H9 (cell line): ENCODE measurements around the gene KCNAB1. TPM values are rescaled to one million over a fixed set of nuclear protein-coding genes. Genes with fewer than 3 reads are reported as not detected.

Source experiments
- DNase-seq: peaks from one replicate; pipeline ENCODE4 v3.0.0-alpha.2; 2017
- H2AFZ ChIP-seq: one replicate; pipeline ENCODE4 v1.6.1; 2013; ENCODE audit warnings: mild to moderate bottlenecking, low read length, control low read depth, moderate library complexity
- H2AK5ac ChIP-seq: 2 replicates; pipeline ENCODE4 v1.6.1; 2013; ENCODE audit warnings: low read length, control low read depth, mixed read lengths; ENCODE audit not compliant: insufficient read length
- H2BK120ac ChIP-seq: one replicate; pipeline ENCODE4 v1.6.1; 2013; ENCODE audit warnings: low read depth, mild to moderate bottlenecking, low read length, control low read depth, inconsistent platforms; ENCODE audit not compliant: poor library complexity, severe bottlenecking
- H2BK12ac ChIP-seq: 2 replicates; pipeline ENCODE4 v1.6.1; 2013; ENCODE audit warnings: low read length, control low read depth, mixed read lengths, low read depth; ENCODE audit not compliant: insufficient read length
- H2BK15ac ChIP-seq: 2 replicates; pipeline ENCODE4 v1.6.1; 2013; ENCODE audit warnings: low read depth, low read length, control low read depth
- H2BK20ac ChIP-seq: one replicate; pipeline ENCODE4 v1.6.1; 2013; ENCODE audit warnings: low read depth, mild to moderate bottlenecking, low read length, control low read depth, inconsistent platforms; ENCODE audit not compliant: poor library complexity, severe bottlenecking
- H2BK5ac ChIP-seq: 2 replicates; pipeline ENCODE4 v1.6.1; 2013; ENCODE audit warnings: low read length, control low read depth, mixed read lengths; ENCODE audit not compliant: insufficient read length
- H3K14ac ChIP-seq: 2 replicates; pipeline ENCODE4 v1.6.1; 2013; ENCODE audit warnings: low read length, control low read depth; ENCODE audit not compliant: insufficient read depth
- H3K18ac ChIP-seq: 2 replicates; pipeline ENCODE4 v1.6.1; 2013; ENCODE audit warnings: low read depth, mild to moderate bottlenecking, mixed read lengths, low read length, control low read depth; ENCODE audit not compliant: insufficient read length
- H3K23ac ChIP-seq: 2 replicates; pipeline ENCODE4 v1.6.1; 2013; ENCODE audit warnings: low read length, control low read depth, mixed read lengths, low read depth; ENCODE audit not compliant: insufficient read length
- H3K23me2 ChIP-seq: 2 replicates; pipeline ENCODE4 v1.6.1; 2013; ENCODE audit warnings: low read depth, mild to moderate bottlenecking, mixed read lengths, low read length, control low read depth; ENCODE audit not compliant: insufficient read length, poor library complexity, severe bottlenecking
- H3K27ac ChIP-seq: 2 replicates; pipeline ENCODE4 v1.5.1; 2013; ENCODE audit warnings: low read length, control low read depth, mixed read lengths, low read depth; ENCODE audit not compliant: insufficient read length
- H3K27me3 ChIP-seq: 2 replicates; pipeline ENCODE4 v1.6.1; 2013; ENCODE audit warnings: low read length, control low read depth, inconsistent platforms; ENCODE audit not compliant: insufficient read depth
- H3K4ac ChIP-seq: 2 replicates; pipeline ENCODE4 v1.6.1; 2013; ENCODE audit warnings: low read depth, mild to moderate bottlenecking, control low read depth, inconsistent platforms, low read length, moderate library complexity
- H3K4me1 ChIP-seq: 2 replicates; pipeline ENCODE4 v1.6.1; 2013; ENCODE audit warnings: low read length, control low read depth, inconsistent platforms; ENCODE audit not compliant: insufficient read depth
- H3K4me2 ChIP-seq: 2 replicates; pipeline ENCODE4 v1.6.1; 2013; ENCODE audit warnings: low read length, control low read depth, mixed read lengths; ENCODE audit not compliant: insufficient read length, insufficient read depth
- H3K56ac ChIP-seq: 2 replicates; pipeline ENCODE4 v1.6.1; 2013; ENCODE audit warnings: low read depth, mild to moderate bottlenecking, mixed read lengths, low read length, control low read depth; ENCODE audit not compliant: insufficient read length
- H3K79me1 ChIP-seq: 2 replicates; pipeline ENCODE4 v1.6.1; 2013; ENCODE audit warnings: low read depth, mild to moderate bottlenecking, moderate library complexity, low read length, control low read depth, inconsistent platforms; ENCODE audit not compliant: insufficient read depth, poor library complexity, severe bottlenecking
- H3K79me2 ChIP-seq: 2 replicates; pipeline ENCODE4 v1.6.1; 2013; ENCODE audit warnings: low read length, control low read depth, inconsistent platforms; ENCODE audit not compliant: insufficient read depth
- H3K9ac ChIP-seq: 2 replicates; pipeline ENCODE4 v1.6.1; 2013; ENCODE audit warnings: low read length, control low read depth, mixed read lengths; ENCODE audit not compliant: insufficient read length; ENCODE audit errors: extremely low read depth
- H3K9me3 ChIP-seq: one replicate; pipeline ENCODE4 v1.6.1; 2013; ENCODE audit warnings: low read depth, low read length, inconsistent platforms; ENCODE audit not compliant: control insufficient read depth
- H3T11ph ChIP-seq: one replicate; pipeline ENCODE4 v1.6.1; 2013; ENCODE audit warnings: mild to moderate bottlenecking, low read length, control low read depth, inconsistent platforms
- H4K20me1 ChIP-seq: one replicate; pipeline ENCODE4 v1.6.1; 2013; ENCODE audit not compliant: control insufficient read depth, insufficient read length, insufficient read depth
- H4K5ac ChIP-seq: 2 replicates; pipeline ENCODE4 v1.6.1; 2013; ENCODE audit warnings: low read depth, mild to moderate bottlenecking, mixed read lengths, low read length, control low read depth; ENCODE audit not compliant: insufficient read length
- H4K8ac ChIP-seq: replicated peaks from 2 replicates; pipeline ENCODE4 v1.6.1; 2013; ENCODE audit warnings: low read length, control low read depth, mixed read lengths, low read depth; ENCODE audit not compliant: insufficient read length
- H4K91ac ChIP-seq: 2 replicates; pipeline ENCODE4 v1.6.1; 2013; ENCODE audit warnings: low read depth, mild to moderate bottlenecking, moderate library complexity, mixed read lengths, low read length, control low read depth; ENCODE audit not compliant: insufficient read length
- H3K27ac Mint-ChIP-seq, 3 experiments: 2 replicates in 2 of 3; 3 replicates in 1 of 3; pipeline ENCODE4 v1.8.0; 2020 to 2021; ENCODE audit warnings: mixed read lengths in 3 of 3, mild to moderate bottlenecking in 1 of 3, moderate library complexity in 1 of 3
- H3K27me3 Mint-ChIP-seq: 2 replicates; pipeline ENCODE4 v1.8.0; 2021; ENCODE audit warnings: low read depth, mild to moderate bottlenecking, moderate library complexity, mixed read lengths
- H3K36me3 Mint-ChIP-seq, 3 experiments: 2 replicates in 2 of 3; 3 replicates in 1 of 3; pipeline ENCODE4 v1.8.0; 2020 to 2021; ENCODE audit warnings: low read depth in 3 of 3, mixed read lengths in 3 of 3; ENCODE audit not compliant: insufficient read depth in 1 of 3
- H3K4me1 Mint-ChIP-seq, 2 experiments: 2 replicates each; pipeline ENCODE4 v1.8.0; 2020; ENCODE audit warnings: mixed read lengths in 2 of 2
- H3K4me3 Mint-ChIP-seq, 2 experiments: 2 replicates in 1 of 2; 3 replicates in 1 of 2; pipeline ENCODE4 v1.8.0; 2020 to 2021; ENCODE audit warnings: mild to moderate bottlenecking in 2 of 2, mixed read lengths in 2 of 2, moderate library complexity in 1 of 2
- H3K9me3 Mint-ChIP-seq, 2 experiments: 2 replicates in 1 of 2; 3 replicates in 1 of 2; pipeline ENCODE4 v1.8.0; 2020; ENCODE audit warnings: mild to moderate bottlenecking in 2 of 2, mixed read lengths in 2 of 2, moderate library complexity in 1 of 2
- CTCF ChIP-seq: fragments of 200-600 bp; sonication (generic); conservative IDR thresholded peaks from 3 replicates; pipeline ENCODE4 v1.8.0; 2021; ENCODE audit warnings: antibody characterized with exemption, mild to moderate bottlenecking
- WGBS: extraction: QIAGEN DNeasy Blood & Tissue Kit; methylation state at CpG from one replicate; pipeline ENCODE4 v1.1.7; 2013; ENCODE audit warnings: missing lambda C conversion rate, low lambda C conversion rate, mixed read lengths; ENCODE audit not compliant: insufficient read length; ENCODE audit errors: extremely low coverage; 5-methylcytosine and 5-hydroxymethylcytosine counted together
- total RNA-seq: library from RNA; stranded (reverse); gene quantifications from 2 replicates; pipeline ENCODE4 v1.2.1, GENCODE V29; 2021

The KCNAB1 gene
- total RNA-seq, 1 experiment from 2014 or later, result 3.7 TPM

- no peaks in the 10 kb centered on the region for H4K20me1 ChIP-seq
- no peak overlapping the region for H3K9ac ChIP-seq
- no peak overlapping the region for H3K23ac ChIP-seq
- Mint-ChIP-seq H3K27ac (no peak overlapping the region), H3K27me3 (no peaks in the 10 kb centered on the region; the same call in 1 of the 2 replicates), H3K36me3 (no peaks in the 10 kb centered on the region), H3K4me3 (no peak overlapping the region), H3K4me1 (no peaks in the 10 kb centered on the region), H3K9me3 (no peaks in the 10 kb centered on the region)
- DNase-seq, result no peak
- H2BK20ac ChIP-seq, result no peak overlapping the region
- no peaks in the 10 kb centered on the region for H3K4me1 ChIP-seq
- H3K56ac ChIP-seq, result no peak overlapping the region
- no peak overlapping the region for H2AK5ac ChIP-seq
- H3K27ac ChIP-seq, result no peak overlapping the region
- no peak overlapping the region for H4K91ac ChIP-seq
- H3K4me2 ChIP-seq, result no peak overlapping the region
- no peak overlapping the region for H2BK5ac ChIP-seq
- no peak overlapping the region for H3K4ac ChIP-seq
- H3T11ph ChIP-seq, result no peak overlapping the region
- no peak overlapping the region for H2AFZ ChIP-seq
- no peak overlapping the region for H4K8ac ChIP-seq
- H3K27me3 ChIP-seq, result no peaks in the 10 kb centered on the region
- no peak for TF ChIP-seq CTCF
- no peak overlapping the region for H3K14ac ChIP-seq
- no peaks in the 10 kb centered on the region for H3K79me1 ChIP-seq
- no peak overlapping the region for H4K5ac ChIP-seq
- no peaks in the 10 kb centered on the region for H3K23me2 ChIP-seq
- no CpG with 5 or more reads among the region's 3 CpGs for WGBS
- H2BK120ac ChIP-seq, result no peak overlapping the region
- no peak overlapping the region for H2BK15ac ChIP-seq
- H2BK12ac ChIP-seq, result no peak overlapping the region
- H3K79me2 ChIP-seq, result no peaks in the 10 kb centered on the region
- H3K18ac ChIP-seq, result no peak overlapping the region
- H3K9me3 ChIP-seq, result no peaks in the 10 kb centered on the region
These were observed 180.0 kb downstream of the KCNAB1 start for GRCh38 chr3:156300371-156300770.
